Thymus (tissue), 11 donors: ENCODE data around the gene IDE. TPM values are rescaled to one million over a fixed set of nuclear protein-coding genes. Genes with fewer than 3 reads are reported as not detected.

ENCODE experiments used
- DNase-seq, 9 donors: peaks; one replicate each; pipeline ENCODE4 v3.0.0-alpha.2; 2013; ENCODE audit warnings: low spot score in 9 of 9, low read depth in 6 of 9, missing footprints in 1 of 9
- H3K27ac ChIP-seq, 2 donors: one replicate each; pipeline ENCODE4 v1.5.1; 2013; ENCODE audit warnings: control low read depth in 1 of 2, low read depth in 1 of 2, low read length in 1 of 2, mild to moderate bottlenecking in 1 of 2, moderate library complexity in 1 of 2
- H3K27me3 ChIP-seq, 2 donors: one replicate each; pipeline ENCODE4 v1.5.1; 2013; ENCODE audit warnings: low read length in 1 of 2; ENCODE audit not compliant: control insufficient read depth in 2 of 2, insufficient read depth in 1 of 2
- H3K36me3 ChIP-seq, 2 donors: one replicate each; pipeline ENCODE4 v1.5.1; 2013; ENCODE audit warnings: low read length in 1 of 2, mild to moderate bottlenecking in 1 of 2, moderate library complexity in 1 of 2; ENCODE audit not compliant: control insufficient read depth in 2 of 2, insufficient read depth in 2 of 2
- H3K4me1 ChIP-seq, 2 donors: one replicate each; pipeline ENCODE4 v1.5.1; 2013; ENCODE audit warnings: low read length in 2 of 2; ENCODE audit not compliant: control insufficient read depth in 2 of 2, insufficient read depth in 2 of 2
- H3K4me3 ChIP-seq, 2 donors: one replicate each; pipeline ENCODE4 v1.5.1; 2013; ENCODE audit warnings: low read length in 2 of 2, control low read depth in 1 of 2, mild to moderate bottlenecking in 1 of 2
- H3K9me3 ChIP-seq, 2 donors: one replicate each; pipeline ENCODE4 v1.5.1; 2013; ENCODE audit warnings: low read length in 1 of 2, mild to moderate bottlenecking in 1 of 2; ENCODE audit not compliant: control insufficient read depth in 2 of 2, insufficient read depth in 1 of 2
- WGBS: extraction: QIAGEN DNeasy Blood & Tissue Kit; methylation state at CpG from one replicate; pipeline ENCODE4 v1.1.7; 2013; 5-methylcytosine and 5-hydroxymethylcytosine counted together
- polyA plus RNA-seq: library from polyadenylated mRNA; stranded (reverse); fragments of 200-250 nt; gene quantifications from one replicate; pipeline ENCODE4 v1.2.3, GENCODE V29; 2013
- total RNA-seq: library from RNA; stranded (reverse); fragments of 120-200 nt; gene quantifications from one replicate; pipeline ENCODE4 v1.2.4, GENCODE V29; 2013
- donor health status: healthy.

The IDE gene
- total and polyA plus RNA-seq, 2 donors, result 14.8 to 15.9 TPM

DNA sequence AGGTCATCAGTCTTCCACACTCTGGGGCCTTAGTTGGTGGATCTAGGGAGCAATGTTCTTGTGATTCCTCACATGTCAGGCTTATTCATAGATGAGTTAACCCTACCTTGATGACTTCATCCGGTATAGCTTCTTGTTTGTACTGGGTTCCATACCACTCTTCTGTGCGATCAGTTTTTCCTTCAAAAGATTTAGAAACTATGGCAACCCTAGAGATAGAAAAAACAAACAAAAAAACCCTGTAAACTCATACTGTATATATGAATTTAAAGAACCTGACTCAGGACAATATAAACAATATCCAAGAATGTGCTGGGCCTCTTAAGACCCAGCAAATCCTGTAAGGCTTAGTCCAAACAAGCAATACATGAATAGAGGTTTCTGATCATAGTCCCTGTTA lies 83.5 kb downstream of the IDE start:
- DNase-seq, result no peak
- H3K27ac ChIP-seq, result no peak overlapping the region
- H3K4me1 ChIP-seq, result no peaks in the 10 kb centered on the region
- 98% methylated on average over 2 of the region's 2 CpGs for WGBS
- H3K36me3 ChIP-seq, result peaks cover 11 to 37% of the 10 kb centered on the region in 2 donors
- H3K4me3 ChIP-seq, result no peak overlapping the region
- no peaks in the 10 kb centered on the region for H3K9me3 ChIP-seq
- H3K27me3 ChIP-seq, result no peaks in the 10 kb centered on the region

DNA sequence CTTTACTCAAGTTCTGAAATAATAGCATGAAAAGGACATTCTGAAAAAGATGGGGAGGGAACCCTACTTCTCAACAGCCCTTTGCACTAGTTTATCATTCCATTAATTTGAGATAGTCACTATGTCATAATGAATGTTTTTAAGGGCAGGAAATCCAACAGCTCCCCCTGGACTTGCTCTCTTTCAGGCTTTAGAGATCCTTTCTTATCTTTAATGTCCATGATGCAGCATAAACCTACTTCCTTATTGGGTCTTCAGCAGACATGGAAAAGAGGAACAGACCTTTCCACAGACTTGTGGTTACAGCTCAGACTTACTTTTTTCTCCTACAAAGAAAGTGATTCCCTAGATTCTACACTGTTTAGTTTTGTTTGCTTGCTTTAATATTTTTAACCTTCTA lies 87.3 kb downstream of the IDE start:
- Histone ChIP-seq H3K9me3 (no peaks in the 10 kb centered on the region), H3K36me3 (peaks cover 27 to 37% of the 10 kb centered on the region in 2 donors), H3K4me3 (no peak overlapping the region), H3K27ac (no peak overlapping the region), H3K4me1 (no peaks in the 10 kb centered on the region), H3K27me3 (no peaks in the 10 kb centered on the region)
- DNase-seq, result peak in 1 of 9 donors; percentile 4

DNA sequence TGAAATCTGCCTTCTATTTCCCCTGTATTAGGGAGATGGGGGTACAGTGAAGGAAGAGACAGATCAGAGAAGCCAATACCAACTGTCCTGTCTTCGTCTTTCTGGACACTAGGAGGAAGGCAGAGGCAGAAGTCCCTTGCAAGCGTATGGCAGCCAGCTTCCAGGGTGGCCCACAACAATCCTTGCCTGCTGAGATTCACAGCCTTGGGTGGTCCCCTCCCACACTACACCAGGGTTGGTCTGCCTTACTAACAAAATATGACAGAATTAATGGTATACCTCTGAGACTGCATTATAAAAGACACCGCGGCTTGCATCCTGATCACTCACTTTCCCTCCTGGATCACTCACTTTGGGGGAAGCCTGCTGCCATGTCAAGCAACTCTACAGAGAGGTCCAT lies 90.4 kb downstream of the IDE start:
- 98% methylated on average over 4 of the region's 4 CpGs for WGBS
- H3K36me3 ChIP-seq, result peaks cover 23 to 26% of the 10 kb centered on the region in 2 donors
- H3K4me3 ChIP-seq, result no peak overlapping the region
- no peaks in the 10 kb centered on the region for H3K27me3 ChIP-seq
- H3K9me3 ChIP-seq, result no peaks in the 10 kb centered on the region
- DNase-seq, result no peak
- H3K4me1 ChIP-seq, result no peaks in the 10 kb centered on the region
- H3K27ac ChIP-seq, result no peak overlapping the region

DNA sequence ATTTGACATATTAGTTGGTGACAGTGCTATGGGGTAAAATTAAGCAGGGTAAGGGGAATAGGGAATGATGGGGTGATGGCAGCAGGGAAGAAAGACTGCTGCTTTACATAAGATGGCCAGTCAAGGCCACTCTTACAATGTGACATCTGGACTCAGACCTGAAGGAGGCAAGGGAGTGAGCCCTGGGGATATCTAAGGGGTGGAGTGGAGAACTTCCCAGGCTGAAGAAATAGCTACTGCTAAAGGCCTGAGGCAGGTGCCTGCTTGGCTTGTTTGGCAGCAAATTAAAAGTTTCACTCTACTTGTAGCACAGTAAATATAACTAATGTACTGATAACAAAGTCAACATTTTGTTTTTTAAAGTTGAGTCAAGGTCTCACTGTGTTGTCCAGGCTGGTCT lies 93.5 kb downstream of the IDE start:
- Histone ChIP-seq H3K36me3 (peaks cover 8 to 20% of the 10 kb centered on the region in 2 donors), H3K27me3 (no peaks in the 10 kb centered on the region), H3K4me3 (no peak overlapping the region)

DNA sequence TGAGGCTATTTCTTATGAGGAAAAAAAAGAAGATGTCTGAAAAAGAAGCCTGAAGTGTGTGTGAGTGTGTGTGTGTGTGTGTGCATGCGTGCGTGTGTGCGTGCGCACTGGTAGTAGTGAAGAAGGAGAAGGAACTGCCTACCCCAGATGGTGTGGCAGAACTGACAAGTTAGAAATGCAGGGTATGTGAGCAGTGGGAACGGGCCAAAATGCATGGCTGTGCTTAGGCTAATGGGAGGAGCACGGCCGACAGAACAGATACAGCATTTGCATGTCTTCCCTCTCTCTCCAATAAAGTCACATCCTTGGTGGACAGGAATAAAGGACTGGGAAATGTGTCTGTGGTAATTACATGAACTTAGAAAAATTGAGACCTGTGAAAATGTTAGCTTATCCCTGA lies 94.3 kb downstream of the IDE start:
- Histone ChIP-seq H3K36me3 (peaks cover 13 to 16% of the 10 kb centered on the region in 2 donors), H3K4me3 (no peak overlapping the region), H3K27ac (no peak overlapping the region), H3K27me3 (no peaks in the 10 kb centered on the region), H3K9me3 (no peaks in the 10 kb centered on the region), H3K4me1 (no peaks in the 10 kb centered on the region)
- no peak for DNase-seq
- WGBS, result 97% methylated on average over 7 of the region's 7 CpGs

More for the DNA sequence above, 93.5 kb downstream of the IDE start:
- no peak overlapping the region for H3K27ac ChIP-seq
- DNase-seq, result no peak
- H3K9me3 ChIP-seq, result no peaks in the 10 kb centered on the region
- no peaks in the 10 kb centered on the region for H3K4me1 ChIP-seq

DNA sequence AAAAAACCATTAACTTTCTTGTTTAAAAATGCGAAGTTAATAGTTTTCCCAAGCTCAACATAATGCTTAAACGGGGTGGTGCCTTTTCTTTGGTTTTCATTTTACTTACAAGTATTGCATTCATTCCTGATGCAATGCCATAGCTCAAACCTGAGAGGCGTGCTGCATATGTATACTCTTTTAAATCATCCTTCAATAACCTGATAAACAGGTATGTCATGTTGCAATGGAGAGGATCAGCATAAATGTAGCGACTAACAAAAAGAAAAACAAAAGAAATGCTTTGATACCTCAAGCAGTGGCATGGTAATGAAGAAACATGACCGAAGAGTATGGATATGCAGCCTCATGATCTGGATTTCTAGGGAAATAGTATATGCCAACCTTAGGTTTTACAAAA lies 95.4 kb downstream of the IDE start:
- H3K27me3 ChIP-seq, result no peaks in the 10 kb centered on the region
- no peak overlapping the region for H3K4me3 ChIP-seq
- peaks cover 7 to 13% of the 10 kb centered on the region in 2 donors for H3K36me3 ChIP-seq
- no peak overlapping the region for H3K27ac ChIP-seq
- H3K9me3 ChIP-seq, result no peaks in the 10 kb centered on the region
- WGBS, result 98% methylated on average over 5 of the region's 5 CpGs
- no peak for DNase-seq
- H3K4me1 ChIP-seq, result no peaks in the 10 kb centered on the region

DNA sequence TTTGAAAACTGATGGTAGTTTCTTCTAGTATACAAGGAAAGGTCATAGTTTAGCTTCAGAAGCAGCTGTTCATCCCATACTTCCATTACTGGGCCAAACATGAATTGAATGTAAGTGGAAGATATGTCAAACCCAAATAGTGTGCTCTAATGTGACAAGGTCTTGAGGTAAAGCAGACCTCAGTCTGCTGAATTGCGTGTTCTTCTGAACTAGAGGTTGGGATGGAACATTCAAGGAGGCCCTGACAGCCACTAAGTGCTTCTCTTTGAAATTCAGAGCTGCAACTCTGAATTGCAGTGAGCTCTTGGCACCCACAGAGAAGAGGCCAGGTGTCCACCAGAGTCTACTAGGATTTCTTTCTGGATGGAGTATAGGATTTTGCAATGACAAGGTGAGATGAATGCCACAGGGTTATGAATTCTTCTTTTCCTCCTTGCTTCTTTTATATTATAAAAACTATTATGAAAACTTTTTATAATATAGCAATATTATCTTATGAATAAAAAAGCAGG lies 98.5 kb downstream of the IDE start:
- Histone ChIP-seq H3K9me3 (no peaks in the 10 kb centered on the region), H3K36me3 (peaks cover 2 to 18% of the 10 kb centered on the region in 2 donors), H3K4me1 (no peaks in the 10 kb centered on the region), H3K27ac (no peak overlapping the region), H3K4me3 (no peak overlapping the region), H3K27me3 (no peaks in the 10 kb centered on the region)
- DNase-seq, result no peak
- WGBS, result 100% methylated on average over 1 of the region's 1 CpG

DNA sequence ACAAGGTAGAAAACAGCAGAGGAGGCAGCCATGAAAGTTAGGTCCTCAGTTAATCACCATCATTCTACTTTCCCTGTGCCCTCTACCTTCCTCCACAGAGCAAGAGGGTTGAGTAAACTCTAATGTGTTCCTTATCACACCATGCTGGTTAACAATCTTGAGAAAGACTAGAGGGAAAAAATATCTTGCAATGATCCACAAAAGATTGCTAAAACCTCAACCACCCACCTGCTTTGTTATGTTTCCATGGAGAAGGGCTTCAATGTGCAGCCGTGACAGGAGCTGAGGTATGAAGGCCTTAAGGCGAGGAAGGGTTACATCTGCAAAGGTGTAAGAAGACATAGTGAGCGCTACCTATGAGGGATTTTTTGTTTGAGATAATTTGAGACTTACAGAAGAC lies 103.9 kb downstream of the IDE start:
- no peaks in the 10 kb centered on the region for H3K27me3 ChIP-seq
- peaks cover 17 to 28% of the 10 kb centered on the region in 2 donors for H3K36me3 ChIP-seq
- H3K4me1 ChIP-seq, result no peaks in the 10 kb centered on the region
- DNase-seq, result no peak
- H3K27ac ChIP-seq, result no peak overlapping the region
- no peak overlapping the region for H3K4me3 ChIP-seq
- 97% methylated on average over 3 of the region's 3 CpGs for WGBS
- H3K9me3 ChIP-seq, result no peaks in the 10 kb centered on the region

DNA sequence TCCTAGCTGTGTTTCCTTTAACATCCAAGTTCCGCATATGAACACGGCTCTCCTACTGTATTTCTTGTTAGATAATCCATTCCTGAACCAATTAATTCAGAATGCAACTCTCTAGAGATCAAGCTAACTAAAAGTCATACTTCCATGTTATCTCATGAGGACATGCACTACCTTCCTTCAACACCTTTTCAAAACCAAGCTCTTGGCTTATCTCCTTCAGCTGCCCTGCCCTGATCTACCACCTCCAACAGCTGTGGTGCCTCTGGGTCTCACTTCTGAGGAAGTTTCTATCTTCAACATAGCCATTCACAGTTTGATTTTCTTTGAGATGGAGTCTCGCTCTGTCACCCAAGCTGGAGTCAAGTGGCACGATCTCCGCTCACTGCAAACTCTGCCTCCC lies 109.5 kb downstream of the IDE start:
- no peak for DNase-seq
- no peak overlapping the region for H3K4me3 ChIP-seq
- no peaks in the 10 kb centered on the region for H3K27me3 ChIP-seq
- no peaks in the 10 kb centered on the region for H3K9me3 ChIP-seq
- H3K4me1 ChIP-seq, result no peaks in the 10 kb centered on the region
- H3K36me3 ChIP-seq, result peaks cover 17 to 55% of the 10 kb centered on the region in 2 donors
- no peak overlapping the region for H3K27ac ChIP-seq
- 79% methylated on average over 5 of the region's 5 CpGs for WGBS

DNA sequence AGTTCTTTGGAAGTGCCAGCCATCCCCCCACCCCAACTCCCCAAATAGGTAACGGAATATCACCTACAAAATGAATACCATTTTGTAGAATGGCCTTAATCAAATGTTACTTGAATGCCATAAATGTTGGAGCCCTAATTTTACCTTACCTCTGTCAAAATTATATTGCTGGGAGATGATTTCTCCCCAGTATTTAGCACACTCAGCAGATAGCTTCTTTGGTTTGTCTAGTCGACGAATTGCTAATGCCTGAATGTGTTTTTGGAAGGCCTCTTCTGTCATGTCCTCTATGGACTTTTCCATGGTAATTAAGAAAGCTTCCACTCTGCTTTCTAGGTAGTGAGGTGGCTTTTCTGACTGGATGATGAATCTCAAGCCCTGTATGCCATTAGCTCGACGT lies 110.3 kb downstream of the IDE start:
- peaks cover 14 to 51% of the 10 kb centered on the region in 2 donors for H3K36me3 ChIP-seq
- 98% methylated on average over 5 of the region's 5 CpGs for WGBS

More for the DNA sequence above, 110.3 kb downstream of the IDE start:
- Histone ChIP-seq H3K4me1 (no peaks in the 10 kb centered on the region), H3K27me3 (no peaks in the 10 kb centered on the region), H3K27ac (no peak overlapping the region), H3K4me3 (no peak overlapping the region), H3K9me3 (no peaks in the 10 kb centered on the region)
- no peak for DNase-seq
